ENCODE results near the gene MSRB3. TPM values are rescaled to one million over a fixed set of nuclear protein-coding genes. Genes with fewer than 3 reads are reported as not detected.

The MSRB3 gene
- total and polyA plus RNA-seq, 5 donors = 59.7 to 210 (median 125) TPM

DNA sequence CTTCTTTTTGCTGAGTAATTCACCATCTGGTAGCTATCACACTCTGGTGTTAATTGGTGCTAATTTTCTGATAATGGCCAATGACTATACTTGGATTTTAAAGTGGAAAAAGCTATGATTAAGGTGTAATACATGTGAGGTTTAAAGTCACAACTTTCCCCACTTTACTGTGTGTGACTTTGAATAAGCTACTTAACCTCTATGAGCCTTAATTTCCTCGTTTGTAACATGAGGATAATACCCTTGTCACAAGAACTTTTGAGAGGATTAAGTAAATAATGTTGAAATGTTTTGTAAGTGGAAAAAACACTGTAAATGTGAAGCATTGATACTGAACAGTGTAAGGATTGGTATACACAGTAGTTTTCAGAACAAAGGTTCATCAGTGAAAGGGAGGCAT is 65.3 kb downstream of the MSRB3 start:
- H3K4me3 ChIP-seq (ENCODE audit: low read length) = no peak overlapping the region
- no peaks in the 10 kb centered on the region for H3K27me3 ChIP-seq (ENCODE audit: control insufficient read depth, insufficient read depth)
- ATAC-seq (no peak), DNase-seq (no peak)
- H3K9me3 ChIP-seq (ENCODE audit: control insufficient read depth, low read length) = no peaks in the 10 kb centered on the region
- H3K4me1 ChIP-seq (ENCODE audit: control insufficient read depth, insufficient read depth, low read length) = no peaks in the 10 kb centered on the region
- H3K27ac ChIP-seq (ENCODE audit: low read length) = no peak overlapping the region
- 80% methylated on average over 1 of the region's 1 CpG for WGBS
- intact Hi-C loops (cut with DNase I) = no loop called here

DNA sequence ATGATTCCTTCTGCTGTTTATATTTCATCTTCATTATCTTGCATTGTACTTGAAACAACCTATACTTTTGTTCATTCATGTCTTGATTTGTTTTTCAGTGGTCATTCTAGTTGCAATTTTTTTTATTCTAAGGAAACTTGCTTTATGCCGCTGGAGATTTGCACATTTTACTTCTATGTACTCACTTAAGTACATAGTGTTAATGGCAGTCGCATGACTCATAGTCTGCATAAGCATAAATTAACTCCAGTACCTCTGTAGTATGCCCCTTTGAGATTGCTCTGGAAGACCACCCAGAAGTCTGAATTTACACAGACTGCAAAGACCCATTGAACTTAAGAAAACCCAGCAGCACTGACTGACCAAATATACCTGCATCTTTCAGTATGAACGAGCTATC is 77.0 kb downstream of the MSRB3 start:
- H3K27ac ChIP-seq (ENCODE audit: low read length) = no peak overlapping the region

DNA sequence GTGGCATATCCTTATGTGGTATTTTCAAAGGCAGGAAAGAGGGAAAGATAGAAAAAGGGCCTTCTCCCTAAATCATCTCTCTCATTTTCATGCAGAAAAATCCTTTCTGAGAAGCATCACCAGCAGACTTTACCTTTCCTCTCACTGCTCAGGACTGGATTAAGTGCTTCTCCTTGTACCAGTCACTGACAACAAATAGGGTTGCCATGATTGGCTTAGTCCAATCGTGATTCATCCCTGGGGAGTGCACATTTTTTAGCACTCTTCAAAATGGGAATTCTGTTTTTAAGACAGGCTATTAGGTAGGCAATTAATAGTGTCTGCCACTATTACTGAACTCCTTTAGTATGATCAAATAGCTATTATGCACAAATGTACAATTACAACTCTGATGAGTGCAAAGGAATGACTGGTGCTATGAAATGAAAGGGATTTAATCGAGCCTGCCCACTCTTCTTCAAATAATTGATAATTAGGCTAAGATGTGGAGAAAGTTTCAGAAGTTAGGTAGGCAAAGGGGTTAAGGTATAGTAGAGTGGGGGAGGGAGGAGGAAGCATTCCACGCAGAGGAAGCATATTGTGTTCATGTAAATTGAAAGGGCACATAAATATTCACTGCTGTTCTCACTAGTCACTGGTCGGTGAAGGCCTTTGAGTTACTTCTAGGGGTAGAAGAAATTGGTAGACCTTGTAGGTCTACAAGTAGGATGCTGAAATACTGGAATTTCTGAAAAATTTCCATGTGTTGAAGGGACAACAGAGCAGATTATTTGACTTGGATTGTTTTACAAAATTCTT is 84.0 kb downstream of the MSRB3 start:
- ATAC-seq (no peak), DNase-seq (no peak)
- Histone ChIP-seq H3K9me3 (ENCODE audit: control insufficient read depth, low read length) (no peaks in the 10 kb centered on the region), H3K27me3 (ENCODE audit: control insufficient read depth, insufficient read depth) (no peaks in the 10 kb centered on the region), H3K4me1 (ENCODE audit: control insufficient read depth, insufficient read depth, low read length) (peaks cover 2% of the 10 kb centered on the region), H3K4me3 (ENCODE audit: low read length) (no peak overlapping the region), H3K27ac (ENCODE audit: low read length) (no peak overlapping the region)
- intact Hi-C loops (cut with DNase I) = no loop called here
- 55% methylated on average over 4 of the region's 4 CpGs for WGBS

More for the DNA sequence above, 77.0 kb downstream of the MSRB3 start:
- no peaks in the 10 kb centered on the region for H3K9me3 ChIP-seq (ENCODE audit: control insufficient read depth, low read length)
- no peak for ATAC-seq
- H3K4me3 ChIP-seq (ENCODE audit: low read length) = no peak overlapping the region
- H3K4me1 ChIP-seq (ENCODE audit: control insufficient read depth, insufficient read depth, low read length) = no peaks in the 10 kb centered on the region
- 88% methylated on average over 3 of the region's 3 CpGs for WGBS
- no peak for DNase-seq
- no peaks in the 10 kb centered on the region for H3K27me3 ChIP-seq (ENCODE audit: control insufficient read depth, insufficient read depth)
- intact Hi-C loops (cut with DNase I) = no loop called here

DNA sequence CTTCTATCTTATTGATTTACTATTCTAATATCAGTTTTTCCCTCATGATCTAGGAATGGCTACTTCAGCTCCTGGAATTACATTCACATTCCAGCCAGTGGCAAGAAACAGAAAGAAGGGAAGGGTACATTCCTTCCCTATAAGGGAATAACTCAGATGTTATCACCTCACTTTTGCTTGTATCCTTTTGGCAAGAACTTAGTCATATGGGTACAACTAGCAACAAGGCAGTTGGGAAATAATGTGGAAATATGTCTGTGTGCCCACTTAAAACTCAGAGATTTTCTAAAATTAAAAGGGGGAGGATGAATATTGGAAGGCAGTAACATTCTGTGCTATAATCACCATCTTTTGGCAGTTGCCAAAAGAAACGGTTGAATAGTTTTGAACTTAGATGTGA is 85.6 kb downstream of the MSRB3 start:
- Histone ChIP-seq H3K4me1 (ENCODE audit: control insufficient read depth, insufficient read depth, low read length) (peaks cover 2% of the 10 kb centered on the region), H3K27ac (ENCODE audit: low read length) (no peak overlapping the region), H3K27me3 (ENCODE audit: control insufficient read depth, insufficient read depth) (no peaks in the 10 kb centered on the region), H3K4me3 (ENCODE audit: low read length) (no peak overlapping the region), H3K9me3 (ENCODE audit: control insufficient read depth, low read length) (no peaks in the 10 kb centered on the region)
- no peak for DNase-seq
- 72% methylated on average over 1 of the region's 1 CpG for WGBS
- no peak for ATAC-seq
- intact Hi-C loops (cut with DNase I) = no loop called here

DNA sequence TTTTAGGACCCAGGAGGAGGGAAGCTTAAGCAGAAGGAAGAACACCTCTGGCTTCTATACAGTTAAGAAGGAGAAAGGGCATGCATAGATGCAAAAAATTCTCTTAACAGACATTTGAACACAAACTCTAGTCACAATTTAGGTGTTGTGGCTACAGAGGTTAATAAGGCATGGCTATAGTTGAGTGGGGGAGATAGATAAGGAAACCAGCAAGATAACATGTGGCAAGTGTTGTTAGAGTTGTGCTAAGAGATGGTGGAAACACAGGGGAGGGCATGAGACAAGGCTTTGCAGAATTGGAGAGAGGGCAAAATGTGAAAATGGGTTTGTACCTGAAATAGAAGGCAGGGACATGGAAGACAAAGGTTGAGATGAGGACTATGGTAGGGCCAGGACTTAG is 88.9 kb downstream of the MSRB3 start:
- Histone ChIP-seq H3K27me3 (ENCODE audit: control insufficient read depth, insufficient read depth) (no peaks in the 10 kb centered on the region), H3K4me3 (ENCODE audit: low read length) (no peak overlapping the region), H3K4me1 (ENCODE audit: control insufficient read depth, insufficient read depth, low read length) (peaks cover 2% of the 10 kb centered on the region), H3K27ac (ENCODE audit: low read length) (no peak overlapping the region), H3K9me3 (ENCODE audit: control insufficient read depth, low read length) (no peaks in the 10 kb centered on the region)
- intact Hi-C loops (cut with DNase I) = no loop called here
- DNase-seq (no peak), ATAC-seq (no peak)

DNA sequence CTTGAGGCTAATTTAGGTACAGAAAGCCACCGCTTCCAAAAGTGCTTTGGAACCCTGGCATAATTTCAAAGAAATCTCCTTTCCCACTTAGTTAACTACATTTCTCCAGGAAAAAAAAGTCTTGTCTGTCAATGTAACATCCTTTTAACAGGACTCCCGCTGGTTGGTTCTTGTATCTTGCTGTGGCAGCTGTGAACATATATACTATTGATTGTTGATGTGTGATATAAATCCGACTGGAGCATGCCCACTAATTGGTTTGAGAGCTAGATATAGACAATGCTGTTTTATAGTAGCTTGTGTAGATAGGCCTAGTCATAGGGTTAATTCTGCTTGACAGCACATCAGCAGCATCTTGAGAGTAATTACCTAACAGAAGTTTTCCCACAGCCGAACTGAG is 89.6 kb downstream of the MSRB3 start:
- Histone ChIP-seq H3K27ac (ENCODE audit: low read length) (no peak overlapping the region), H3K9me3 (ENCODE audit: control insufficient read depth, low read length) (no peaks in the 10 kb centered on the region), H3K27me3 (ENCODE audit: control insufficient read depth, insufficient read depth) (no peaks in the 10 kb centered on the region), H3K4me3 (ENCODE audit: low read length) (no peak overlapping the region), H3K4me1 (ENCODE audit: control insufficient read depth, insufficient read depth, low read length) (peaks cover 2% of the 10 kb centered on the region)
- no peak for ATAC-seq
- WGBS = 74% methylated on average over 4 of the region's 4 CpGs
- intact Hi-C loops (cut with DNase I) = no loop called here
- DNase-seq = no peak

DNA sequence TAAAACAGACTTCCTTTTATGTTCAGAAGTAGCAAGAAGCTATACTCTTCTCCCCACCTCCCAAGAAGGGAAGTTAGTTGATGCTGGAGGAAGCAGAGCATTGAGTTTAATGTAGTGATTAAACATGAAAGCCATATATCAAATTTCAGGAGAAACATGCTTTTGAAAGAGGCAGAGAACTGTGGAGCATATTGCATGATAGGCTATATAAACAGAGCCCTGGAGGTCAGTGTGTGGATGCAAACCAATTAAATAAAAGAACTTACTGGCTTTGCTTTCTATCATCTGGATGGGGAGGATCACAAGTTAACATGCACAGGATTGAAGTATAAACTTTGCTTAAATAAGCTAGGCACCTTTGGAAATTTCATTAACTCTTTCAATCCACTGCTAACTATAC is 94.1 kb downstream of the MSRB3 start:
- DNase-seq = no peak
- intact Hi-C loops (cut with DNase I) = no loop called here
- Histone ChIP-seq H3K4me3 (ENCODE audit: low read length) (no peak overlapping the region), H3K9me3 (ENCODE audit: control insufficient read depth, low read length) (no peaks in the 10 kb centered on the region), H3K27me3 (ENCODE audit: control insufficient read depth, insufficient read depth) (no peaks in the 10 kb centered on the region), H3K4me1 (ENCODE audit: control insufficient read depth, insufficient read depth, low read length) (no peaks in the 10 kb centered on the region), H3K27ac (ENCODE audit: low read length) (no peak overlapping the region)
- no peak for ATAC-seq

DNA sequence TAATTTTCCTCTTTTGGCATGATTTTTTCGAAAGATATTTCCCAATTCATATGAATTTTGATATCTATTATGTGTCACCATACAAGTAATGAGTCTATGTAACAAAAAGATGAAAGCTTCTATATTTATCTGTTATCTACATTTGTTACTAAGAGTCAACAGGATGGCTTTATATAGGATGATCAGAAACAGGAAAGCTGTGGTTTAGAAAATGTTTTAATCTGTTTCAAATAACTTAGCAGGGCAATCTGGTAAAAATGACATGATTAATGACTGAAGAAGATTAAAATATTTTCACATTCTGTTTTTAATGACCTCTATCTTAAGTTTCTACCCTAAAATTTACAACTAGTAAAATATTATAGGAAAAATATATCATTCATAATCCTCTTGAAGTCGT is 105.8 kb downstream of the MSRB3 start:
- Histone ChIP-seq H3K27me3 (ENCODE audit: control insufficient read depth, insufficient read depth) (no peaks in the 10 kb centered on the region), H3K4me1 (ENCODE audit: control insufficient read depth, insufficient read depth, low read length) (no peaks in the 10 kb centered on the region), H3K27ac (ENCODE audit: low read length) (no peak overlapping the region), H3K4me3 (ENCODE audit: low read length) (no peak overlapping the region), H3K9me3 (ENCODE audit: control insufficient read depth, low read length) (no peaks in the 10 kb centered on the region)
- DNase-seq (no peak), ATAC-seq (no peak)
- 69% methylated on average over 2 of the region's 2 CpGs for WGBS
- intact Hi-C loops (cut with DNase I) = no loop called here

DNA sequence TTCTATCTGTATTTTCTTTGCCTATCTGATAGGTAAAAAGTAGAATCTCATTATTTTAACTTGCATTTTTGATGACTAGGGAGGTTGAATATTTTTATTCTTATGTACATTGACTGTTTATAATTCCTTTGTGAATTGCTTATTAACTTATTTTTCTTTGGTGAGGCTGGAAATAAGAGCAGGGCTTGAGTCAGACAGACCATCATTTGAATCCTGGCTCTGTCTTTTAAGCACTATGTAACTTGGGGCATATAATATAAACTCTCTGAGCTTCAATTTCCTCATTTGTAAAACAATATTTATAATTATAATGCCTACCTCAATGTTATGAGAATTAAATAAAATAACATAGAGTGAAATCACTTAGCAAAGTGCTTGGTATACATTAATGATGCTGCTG is 108.9 kb downstream of the MSRB3 start:
- ATAC-seq = no peak
- DNase-seq = no peak
- Histone ChIP-seq H3K4me1 (ENCODE audit: control insufficient read depth, insufficient read depth, low read length) (no peaks in the 10 kb centered on the region), H3K4me3 (ENCODE audit: low read length) (no peak overlapping the region), H3K27ac (ENCODE audit: low read length) (no peak overlapping the region), H3K27me3 (ENCODE audit: control insufficient read depth, insufficient read depth) (no peaks in the 10 kb centered on the region), H3K9me3 (ENCODE audit: control insufficient read depth, low read length) (no peaks in the 10 kb centered on the region)
- intact Hi-C loops (cut with DNase I) = no loop called here

DNA sequence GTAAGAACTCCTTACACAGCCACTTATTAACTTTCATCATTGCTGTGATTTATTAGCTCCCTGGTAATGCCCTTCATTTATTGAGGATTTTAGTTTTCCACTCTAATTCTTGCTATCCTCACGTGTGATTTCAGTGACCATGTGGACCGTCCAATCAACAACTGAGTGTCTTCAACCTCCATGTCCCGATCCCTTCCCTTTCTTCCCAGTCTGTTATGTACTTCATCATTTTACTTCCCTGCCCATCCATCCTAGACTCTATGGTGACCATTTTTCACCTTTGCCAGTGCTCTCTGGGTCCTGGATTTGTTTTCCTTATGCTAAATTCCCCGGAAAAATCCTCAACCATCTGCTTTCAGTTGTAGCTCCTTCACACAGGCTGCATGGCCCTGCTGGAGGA is 111.0 kb downstream of the MSRB3 start:
- H3K9me3 ChIP-seq (ENCODE audit: control insufficient read depth, low read length) = no peaks in the 10 kb centered on the region
- no peak for ATAC-seq
- no peaks in the 10 kb centered on the region for H3K4me1 ChIP-seq (ENCODE audit: control insufficient read depth, insufficient read depth, low read length)
- H3K4me3 ChIP-seq (ENCODE audit: low read length) = no peak overlapping the region
- DNase-seq = no peak
- no peaks in the 10 kb centered on the region for H3K27me3 ChIP-seq (ENCODE audit: control insufficient read depth, insufficient read depth)
- intact Hi-C loops (cut with DNase I) = no loop called here
- no peak overlapping the region for H3K27ac ChIP-seq (ENCODE audit: low read length)
- WGBS = 87% methylated on average over 4 of the region's 4 CpGs

DNA sequence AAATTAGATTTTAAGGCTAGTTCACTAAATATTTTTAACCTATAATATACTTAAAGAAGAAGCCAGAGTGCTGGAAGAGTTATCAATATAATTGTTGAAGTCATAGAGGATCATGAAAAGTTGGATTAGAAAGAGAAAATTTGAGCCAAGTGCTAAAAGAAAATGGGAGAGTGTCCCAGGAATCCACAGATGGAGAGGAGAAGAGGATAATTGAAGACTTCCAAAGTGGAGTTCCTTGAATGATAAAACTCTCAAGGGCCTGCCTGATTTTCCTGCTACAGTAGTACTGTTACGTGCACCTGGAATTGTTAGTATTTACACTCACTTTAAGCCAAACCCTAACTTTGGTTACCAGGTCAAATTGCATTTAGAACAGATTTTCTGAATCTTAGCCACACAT is 113.2 kb downstream of the MSRB3 start:
- no peaks in the 10 kb centered on the region for H3K9me3 ChIP-seq (ENCODE audit: control insufficient read depth, low read length)
- intact Hi-C loops (cut with DNase I) = no loop called here
- H3K4me1 ChIP-seq (ENCODE audit: control insufficient read depth, insufficient read depth, low read length) = no peaks in the 10 kb centered on the region
- no peak overlapping the region for H3K27ac ChIP-seq (ENCODE audit: low read length)
- WGBS = 73% methylated on average over 1 of the region's 1 CpG
- no peak overlapping the region for H3K4me3 ChIP-seq (ENCODE audit: low read length)
- DNase-seq = no peak
- no peak for ATAC-seq
- no peaks in the 10 kb centered on the region for H3K27me3 ChIP-seq (ENCODE audit: control insufficient read depth, insufficient read depth)

DNA sequence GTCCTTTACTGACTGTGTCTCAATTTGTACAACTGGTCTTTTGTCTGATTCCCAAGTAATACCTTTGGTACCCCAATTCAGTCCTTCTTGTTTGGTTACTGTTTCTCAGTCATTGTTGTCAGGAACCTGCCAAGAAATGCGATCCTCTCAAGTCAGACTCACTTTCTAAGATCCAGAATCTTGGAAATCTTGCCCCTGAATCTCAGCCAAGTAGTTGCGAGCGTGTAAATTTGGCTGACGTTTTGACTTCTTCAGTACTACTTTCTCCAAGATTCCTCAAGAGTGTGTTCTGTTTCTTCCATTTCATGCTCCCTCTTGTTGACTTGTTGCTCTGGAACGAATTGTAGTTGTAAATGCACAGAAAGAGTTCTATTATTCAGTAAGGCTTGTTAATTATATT is 114.0 kb downstream of the MSRB3 start:
- Histone ChIP-seq H3K27me3 (ENCODE audit: control insufficient read depth, insufficient read depth) (no peaks in the 10 kb centered on the region), H3K4me3 (ENCODE audit: low read length) (no peak overlapping the region), H3K27ac (ENCODE audit: low read length) (no peak overlapping the region), H3K4me1 (ENCODE audit: control insufficient read depth, insufficient read depth, low read length) (no peaks in the 10 kb centered on the region), H3K9me3 (ENCODE audit: control insufficient read depth, low read length) (no peaks in the 10 kb centered on the region)
- 65% methylated on average over 5 of the region's 5 CpGs for WGBS
- intact Hi-C loops (cut with DNase I) = no loop called here
- ATAC-seq = no peak
- no peak for DNase-seq
